Tongue (tissue), 2 donors: ENCODE data around the gene ZNF579. TPM values are rescaled to one million over a fixed set of nuclear protein-coding genes. Genes with fewer than 3 reads are reported as not detected.

Experiments used
- DNase-seq: peaks from one replicate; pipeline ENCODE4 v3.0.0-alpha.2; 2015
- total RNA-seq: library from RNA; depleted of rRNA; stranded (reverse); fragments of >200 nt; gene quantifications from one replicate; pipeline ENCODE4 v1.2.3, GENCODE V29; 2014

Gene ZNF579
- total RNA-seq, 1 donor from 2014 or later, result 4.1 TPM

DNA sequence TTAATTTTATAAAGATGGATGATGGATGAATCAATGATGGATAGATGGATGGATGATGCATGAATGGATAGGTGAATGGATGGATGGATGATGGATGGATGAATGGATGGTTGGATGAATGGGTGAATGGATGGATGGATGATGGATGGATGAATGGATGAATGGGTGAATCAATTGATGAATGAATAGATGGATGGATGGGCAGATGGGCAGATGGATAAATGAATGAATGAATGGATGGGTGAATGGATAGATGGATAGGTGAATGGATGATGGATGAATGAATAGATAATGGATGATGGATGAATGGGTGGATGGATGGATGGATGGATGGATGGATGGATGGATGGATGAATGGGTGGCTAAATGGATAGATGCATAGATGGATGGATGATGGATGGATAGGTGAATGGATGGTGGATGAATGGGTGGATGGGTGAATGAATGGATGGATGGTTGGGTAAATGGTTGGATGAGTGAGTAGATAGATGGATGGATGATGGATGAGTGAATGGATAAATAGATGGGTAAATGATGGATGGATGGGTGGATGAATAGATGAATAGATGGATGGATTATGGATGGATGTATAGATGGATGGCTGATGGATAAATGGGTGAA is 12.8 kb downstream of the ZNF579 start:
- DNase-seq, result no peak

DNA sequence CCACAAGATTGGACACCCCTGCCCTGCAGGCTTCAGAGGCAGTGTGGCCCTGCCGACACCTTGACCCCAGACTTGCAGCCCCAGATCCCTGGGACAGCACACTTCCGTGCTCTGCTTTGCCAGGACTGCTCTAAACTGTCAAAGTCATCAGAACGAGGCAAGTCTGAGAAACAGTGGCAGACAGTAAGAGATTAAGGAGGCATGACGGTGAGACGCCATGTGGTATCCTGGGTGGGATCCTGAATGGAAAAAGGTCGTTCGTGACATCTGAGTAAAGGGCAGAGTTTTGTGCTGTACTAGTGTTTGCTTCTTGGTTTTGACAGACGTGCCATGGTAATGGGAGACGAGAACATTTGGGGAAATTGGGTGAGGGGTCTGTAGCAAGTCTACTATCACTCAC is 13.8 kb downstream of the ZNF579 start:
- DNase-seq, result no peak

DNA sequence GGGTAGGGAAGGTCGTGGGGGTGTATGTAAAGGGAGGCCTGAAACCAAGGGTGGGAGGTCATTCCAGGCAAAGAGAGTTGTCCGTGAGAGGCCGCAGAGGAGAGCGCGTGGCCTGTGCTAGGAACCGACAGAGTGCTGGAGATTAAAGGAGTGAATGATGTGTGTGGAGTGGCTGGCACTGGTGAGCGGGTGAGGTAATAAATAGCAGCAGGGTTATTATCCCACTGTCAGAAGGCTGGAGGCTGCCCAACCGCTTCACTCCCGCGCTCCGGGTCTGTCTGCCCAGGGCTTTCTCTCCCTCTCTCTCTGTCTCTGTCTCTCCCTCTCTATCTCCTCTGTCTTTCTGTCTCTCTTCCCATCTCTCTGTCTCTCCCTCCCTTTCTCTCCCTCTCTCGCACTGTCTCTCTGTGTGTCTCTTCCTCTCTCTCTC is 17.4 kb downstream of the ZNF579 start:
- DNase-seq, result peak; percentile 70

DNA sequence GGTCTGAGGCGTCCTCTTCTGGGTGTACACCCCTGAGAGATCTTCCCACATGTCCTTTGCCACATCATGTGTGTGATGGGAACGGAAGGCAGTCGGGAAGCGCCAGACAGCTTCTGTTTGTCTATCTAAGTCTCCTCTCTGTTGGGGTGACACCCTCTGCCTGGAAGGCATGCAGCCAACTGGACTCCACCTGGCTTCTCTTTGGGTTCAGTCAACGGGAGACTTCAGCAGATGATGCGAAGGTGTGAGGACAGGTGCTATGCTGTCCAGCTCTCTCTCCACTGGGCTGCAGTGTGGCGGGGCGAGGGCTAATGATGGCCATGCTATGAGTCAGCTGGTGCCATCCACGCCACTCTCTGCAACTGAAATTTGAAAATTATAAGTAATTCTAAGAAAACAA is 21.0 kb downstream of the ZNF579 start:
- no peak for DNase-seq

DNA sequence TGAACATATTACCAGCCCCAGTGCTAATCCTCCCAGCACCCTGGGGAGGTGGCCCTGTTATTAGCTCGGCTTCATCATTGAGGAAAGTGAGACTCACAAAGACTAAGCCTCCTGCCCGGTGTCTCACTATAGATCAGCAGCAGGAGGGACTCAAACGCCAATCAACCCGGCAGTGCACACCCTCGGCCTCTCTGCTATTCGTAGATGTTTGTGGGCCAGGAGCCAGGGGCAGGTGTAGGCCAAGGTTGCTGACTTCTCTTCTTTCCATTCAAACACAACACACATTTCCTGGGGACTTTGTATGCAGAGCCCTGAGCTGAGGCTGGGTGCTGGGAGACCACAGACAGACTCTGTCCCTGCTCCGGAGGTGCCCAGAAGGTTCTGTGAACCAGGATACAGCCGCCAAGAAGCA is 25.9 kb downstream of the ZNF579 start:
- DNase-seq, result no peak

DNA sequence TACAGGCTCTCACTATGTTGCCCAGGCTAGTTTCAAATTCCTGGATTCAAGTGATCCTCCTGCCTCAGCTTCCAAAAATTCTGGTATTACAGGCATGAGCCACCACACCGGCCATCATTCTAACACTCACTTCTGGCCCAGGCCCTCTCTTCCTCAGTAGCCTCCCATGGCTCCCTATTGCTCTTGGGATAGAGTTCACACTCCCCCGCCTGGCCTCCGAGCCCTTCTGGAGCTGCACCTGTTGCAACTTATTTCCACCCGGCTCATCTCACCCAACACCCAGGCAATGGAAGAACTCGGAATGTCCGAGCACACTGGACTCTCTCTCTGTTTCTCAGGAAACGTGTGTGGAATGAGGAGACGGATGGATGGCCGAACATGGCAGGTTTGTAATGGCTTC is 26.3 kb downstream of the ZNF579 start:
- peak; percentile 31 for DNase-seq

DNA sequence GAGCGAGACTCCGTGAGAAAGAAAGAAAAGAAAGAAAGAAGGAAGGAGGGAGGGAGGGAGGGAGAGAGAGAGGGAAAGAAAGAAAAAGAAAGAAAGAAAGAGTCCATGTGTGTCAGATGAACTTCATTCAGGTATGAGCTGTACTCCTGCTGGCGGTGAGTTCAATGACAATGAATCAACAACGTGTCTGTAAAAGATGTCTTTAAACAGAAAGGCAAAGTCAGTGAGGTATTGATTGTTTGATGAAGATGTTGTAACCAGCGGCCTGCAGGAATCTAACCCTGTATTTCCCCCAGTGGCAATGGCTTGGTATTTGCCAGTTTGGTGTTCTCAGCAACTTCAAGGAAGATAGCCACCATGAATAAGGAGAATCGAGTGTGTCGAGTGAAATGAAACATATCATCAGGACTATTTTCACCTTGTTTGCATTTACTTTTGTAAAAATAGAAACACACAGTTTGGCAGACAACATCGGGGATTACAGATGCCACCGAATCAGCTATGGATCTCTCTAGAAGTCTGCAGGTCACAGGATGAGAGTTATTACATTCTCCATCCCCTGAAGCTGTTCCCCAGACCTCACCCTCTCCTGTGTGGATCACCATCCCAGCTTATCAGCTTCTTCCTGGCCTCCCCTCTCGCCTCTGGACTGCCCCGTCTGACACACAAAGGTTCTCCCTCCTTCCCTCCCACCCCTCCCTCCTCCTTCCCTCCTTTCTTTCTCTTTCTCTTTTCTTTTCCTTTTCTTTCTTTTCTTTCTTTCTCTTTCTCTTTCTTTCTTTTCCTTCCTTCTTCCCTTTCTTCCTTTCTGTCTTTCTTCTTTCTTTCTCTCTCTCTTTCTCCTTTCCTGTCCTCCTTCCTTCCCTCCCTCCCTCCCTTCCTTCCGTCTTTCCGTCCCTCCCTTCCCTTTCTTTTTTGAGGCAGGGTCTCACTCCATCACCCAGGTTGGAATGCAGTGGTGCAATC is 27.1 kb downstream of the ZNF579 start:
- DNase-seq, result no peak

DNA sequence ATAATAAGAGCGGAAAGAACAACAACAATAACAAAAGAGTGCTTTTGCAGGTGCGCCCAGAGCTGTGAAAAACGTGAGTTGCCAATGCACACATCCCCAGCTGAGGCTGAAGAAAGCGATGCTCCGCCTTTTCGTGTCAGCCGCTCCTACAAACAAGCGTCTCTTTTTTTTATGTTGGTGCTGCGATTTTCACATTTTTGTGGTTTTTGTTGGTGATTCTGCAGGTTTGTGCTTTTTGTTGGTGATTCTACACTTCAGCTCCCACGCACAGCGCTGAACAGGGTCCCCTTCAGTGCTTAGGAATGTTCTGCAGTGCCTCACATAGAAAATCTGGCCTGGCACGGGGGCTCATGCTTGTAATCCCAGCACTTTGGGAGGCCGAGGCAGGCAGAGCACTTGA is 28.0 kb downstream of the ZNF579 start:
- DNase-seq, result no peak

DNA sequence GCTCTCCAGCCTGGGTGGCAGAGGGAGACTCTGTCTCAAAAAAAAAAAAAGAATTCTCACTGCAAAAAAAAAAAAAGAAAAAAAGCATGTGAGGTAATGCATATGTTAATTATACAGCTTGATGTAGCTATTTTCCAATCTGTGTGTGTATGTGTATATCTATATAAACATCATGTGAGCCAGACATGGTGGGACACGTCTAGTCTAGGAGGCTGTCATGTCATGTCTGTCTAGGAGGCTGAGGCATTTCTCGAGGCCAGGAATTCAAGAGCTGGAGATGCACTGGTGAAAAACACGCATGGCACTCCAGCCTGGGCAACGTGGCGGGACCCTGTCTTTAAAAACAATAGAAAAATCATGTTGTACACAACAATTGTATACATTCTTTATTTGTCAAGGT is 28.4 kb downstream of the ZNF579 start:
- DNase-seq, result no peak

DNA sequence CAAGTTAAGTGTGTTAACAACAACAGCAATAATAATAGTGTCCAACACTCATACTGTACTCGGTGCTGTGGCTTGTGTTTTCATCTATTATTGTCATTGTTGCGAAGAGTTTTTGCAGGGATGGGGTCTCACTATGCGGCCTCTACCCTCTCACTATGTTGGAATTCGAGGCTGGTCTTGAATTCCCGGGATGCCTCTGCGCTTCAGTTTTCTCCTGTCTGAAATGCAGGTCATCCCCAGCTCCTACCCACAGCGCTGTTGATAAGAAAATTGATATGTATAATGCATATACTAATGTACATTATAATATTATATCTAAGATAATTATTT is 30.4 kb downstream of the ZNF579 start:
- DNase-seq, result no peak

DNA sequence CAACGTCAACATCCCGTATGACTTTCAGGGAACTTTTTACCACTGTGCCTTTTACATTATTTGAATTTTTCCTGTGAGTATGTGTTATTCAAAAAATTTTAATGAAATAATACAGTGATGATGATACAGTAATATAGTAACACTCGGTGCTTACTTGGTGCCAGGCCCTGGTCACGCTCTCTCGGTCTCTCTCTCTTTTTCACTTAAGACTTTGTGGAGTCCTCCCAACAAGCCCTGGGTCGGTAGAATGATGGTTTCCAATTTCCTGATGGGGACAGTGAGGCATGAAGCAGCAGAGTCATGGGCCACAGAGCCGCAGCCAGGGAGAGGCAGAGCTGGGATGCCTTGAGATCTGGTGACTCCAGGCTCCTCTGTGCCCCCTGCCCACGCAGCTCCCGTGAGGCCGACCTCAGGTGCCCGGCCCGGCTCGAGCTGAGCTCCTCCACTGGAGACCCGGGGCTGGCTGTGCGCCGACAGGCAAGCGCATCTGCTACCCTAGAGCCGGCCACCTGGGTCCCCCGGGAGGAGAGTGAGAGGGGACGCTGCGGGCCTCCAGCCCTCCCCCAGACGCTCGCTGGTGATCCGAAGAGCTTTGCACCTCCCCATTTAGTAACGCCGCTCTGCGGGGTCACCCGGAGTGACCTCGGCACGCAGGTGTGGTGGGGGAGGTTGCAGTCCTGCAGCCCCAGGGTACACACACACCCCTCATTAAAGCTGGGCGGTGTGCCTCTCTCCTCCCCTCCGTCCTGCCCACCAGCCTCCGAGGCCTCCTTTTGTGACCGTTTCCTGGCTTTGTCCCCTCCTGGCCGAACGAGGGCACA is 30.9 kb downstream of the ZNF579 start:
- DNase-seq, result peak; percentile 63

DNA sequence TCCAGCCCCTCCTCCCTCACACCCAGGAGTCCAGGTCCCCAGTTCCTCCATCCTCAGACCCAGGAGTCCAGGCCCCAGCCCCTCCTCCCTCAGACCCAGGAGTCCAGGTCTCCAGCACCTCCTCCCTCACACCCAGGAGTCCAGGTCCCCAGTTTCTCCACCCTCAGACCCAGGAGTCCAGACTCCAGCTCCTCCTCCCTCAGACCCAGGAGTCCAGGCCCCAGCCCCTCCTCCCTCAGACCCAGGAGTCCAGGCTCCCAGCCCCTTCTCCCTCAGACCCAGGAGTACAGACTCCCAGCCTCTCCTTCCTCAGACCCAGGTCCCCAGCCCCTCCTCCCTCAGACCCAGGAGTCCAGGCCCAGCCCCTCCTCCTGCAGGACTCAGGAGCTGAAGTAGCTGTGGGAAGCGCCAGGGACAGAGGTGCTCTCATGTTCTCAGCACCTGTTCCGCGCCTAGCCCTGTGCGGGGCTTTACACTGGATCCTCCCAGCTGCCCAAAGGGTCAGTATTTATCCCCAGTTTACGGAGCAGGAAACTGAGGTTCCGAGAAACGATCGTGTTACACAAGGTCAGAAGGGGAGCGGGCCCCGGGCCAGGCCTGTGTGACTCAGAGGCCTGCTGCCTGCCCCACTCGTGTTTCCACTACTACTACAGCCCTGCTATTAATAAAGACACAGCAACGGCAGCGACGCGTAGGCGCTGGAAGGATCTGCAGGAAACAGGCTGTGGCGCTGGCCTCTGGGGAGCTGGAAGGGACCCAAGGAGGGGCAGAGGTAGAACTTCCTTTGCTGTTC is 33.6 kb downstream of the ZNF579 start:
- peak; percentile 40 for DNase-seq

DNA sequence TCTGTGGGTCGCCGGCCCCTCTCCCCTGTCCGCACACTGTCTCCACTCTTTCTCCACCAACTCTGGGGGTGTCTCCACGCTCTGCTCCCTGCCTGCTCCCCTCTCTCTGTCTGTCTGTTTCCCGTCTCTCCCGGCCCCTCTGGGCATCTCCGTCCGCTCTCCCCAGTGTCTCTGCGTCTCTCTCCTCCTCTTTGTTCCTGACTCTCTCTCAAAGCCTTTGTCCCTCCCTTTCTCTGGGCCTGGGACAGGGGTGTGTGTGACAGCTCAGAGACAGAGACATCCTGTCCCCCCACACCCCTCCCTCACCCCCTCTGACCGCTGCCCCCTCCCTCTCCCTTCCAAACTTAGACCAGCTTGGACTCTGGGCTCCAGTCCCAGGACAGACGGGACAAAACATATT is 34.6 kb downstream of the ZNF579 start:
- no peak for DNase-seq

DNA sequence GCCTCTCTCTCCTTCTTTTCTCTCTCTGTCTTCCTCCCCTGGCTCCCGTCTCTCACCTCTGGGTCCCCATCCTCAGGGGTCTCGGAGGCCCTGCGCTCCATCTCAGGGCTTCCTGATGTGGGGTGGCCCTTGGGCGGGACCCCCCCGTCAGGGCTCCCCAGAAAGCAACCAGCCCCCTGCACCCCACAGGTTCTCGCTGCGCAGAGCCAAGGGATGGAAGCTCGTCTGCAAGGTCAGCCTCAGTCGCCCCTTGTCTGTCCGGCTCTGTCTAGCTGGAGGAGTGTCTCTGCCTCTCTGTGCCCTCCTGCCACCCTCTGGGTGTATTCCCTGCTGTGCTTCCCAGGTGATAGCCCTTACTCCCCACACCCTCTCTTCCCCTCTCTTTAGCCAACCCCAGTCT is 35.2 kb downstream of the ZNF579 start, which contains the start of gene SBK3:
SBK3 (minus strand) TSS at position 101 of the 400 bp plus-strand sequence; CDS start at position 101, 0 bp downstream.
- no peak for DNase-seq

DNA sequence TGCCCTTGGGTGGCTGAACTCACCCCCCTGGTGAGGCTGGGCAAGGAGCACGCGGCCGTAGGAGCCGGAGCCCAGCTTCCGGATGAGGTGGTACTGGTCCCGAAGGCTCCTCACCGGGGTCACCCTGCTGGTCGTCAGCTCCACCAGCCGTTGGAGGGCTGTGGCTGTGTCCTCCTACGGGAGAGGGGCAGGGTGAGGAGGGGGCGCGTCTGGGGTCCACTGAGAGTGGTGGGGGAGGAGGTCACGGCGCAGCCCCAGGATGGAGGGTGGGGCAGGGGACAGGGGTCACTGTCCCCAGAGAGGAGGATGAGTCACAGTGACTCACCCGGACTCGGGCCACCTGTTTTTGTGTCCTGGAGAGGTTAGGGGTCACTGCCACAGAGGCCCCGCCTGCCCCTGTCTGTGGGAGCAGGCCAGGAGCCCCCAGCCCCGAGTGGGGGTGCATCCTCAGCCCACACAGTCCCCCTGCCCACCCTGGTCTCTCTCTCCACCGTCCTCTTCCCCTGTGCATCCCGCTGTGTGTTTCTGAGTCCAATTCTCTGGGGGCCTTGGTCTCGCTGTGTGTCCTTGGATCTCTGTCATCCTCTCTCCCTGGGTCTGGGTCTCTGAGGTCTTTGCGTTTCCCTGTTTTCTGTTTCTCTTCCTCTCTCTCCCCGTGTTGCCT is 35.7 kb downstream of the ZNF579 start:
- DNase-seq, result no peak

DNA sequence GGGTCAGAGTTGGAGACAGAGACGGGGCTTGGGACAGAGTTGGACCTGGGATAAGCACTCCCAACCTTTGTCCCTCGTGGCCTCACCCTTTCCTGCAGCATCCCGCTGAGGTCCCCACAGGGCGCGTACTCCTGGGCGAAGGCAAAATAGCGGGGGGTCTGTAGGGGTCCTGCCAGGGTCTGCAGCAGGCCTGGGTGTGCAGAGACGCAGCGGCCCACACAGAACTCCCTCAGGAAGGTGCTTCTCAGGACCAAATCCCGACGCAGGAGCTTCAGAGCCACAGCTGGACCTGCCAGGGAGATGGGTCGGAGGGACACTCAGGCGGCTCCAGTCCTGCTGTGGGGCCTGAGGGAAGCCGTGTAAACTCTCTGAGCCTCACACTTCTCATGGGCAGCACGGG is 36.6 kb downstream of the ZNF579 start:
- no peak for DNase-seq

DNA sequence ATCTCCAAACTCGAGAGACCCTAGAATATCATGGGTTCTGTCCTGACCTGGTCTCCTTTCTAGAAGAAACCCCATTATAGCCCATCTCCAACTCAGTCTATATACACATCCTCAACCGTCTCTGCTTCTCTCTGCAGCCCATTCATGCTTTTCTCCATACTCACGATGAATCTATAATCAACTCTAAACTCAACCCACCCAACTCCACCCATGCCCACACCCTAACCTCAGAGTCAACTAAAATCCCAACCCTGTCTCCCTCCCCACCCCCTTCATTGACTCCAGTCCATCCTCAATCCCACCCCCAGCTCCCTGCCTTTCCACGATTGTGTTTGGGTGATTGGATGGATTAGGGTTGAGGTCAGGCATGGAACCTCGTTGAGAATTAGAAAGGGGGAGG is 37.1 kb downstream of the ZNF579 start:
- no peak for DNase-seq

DNA sequence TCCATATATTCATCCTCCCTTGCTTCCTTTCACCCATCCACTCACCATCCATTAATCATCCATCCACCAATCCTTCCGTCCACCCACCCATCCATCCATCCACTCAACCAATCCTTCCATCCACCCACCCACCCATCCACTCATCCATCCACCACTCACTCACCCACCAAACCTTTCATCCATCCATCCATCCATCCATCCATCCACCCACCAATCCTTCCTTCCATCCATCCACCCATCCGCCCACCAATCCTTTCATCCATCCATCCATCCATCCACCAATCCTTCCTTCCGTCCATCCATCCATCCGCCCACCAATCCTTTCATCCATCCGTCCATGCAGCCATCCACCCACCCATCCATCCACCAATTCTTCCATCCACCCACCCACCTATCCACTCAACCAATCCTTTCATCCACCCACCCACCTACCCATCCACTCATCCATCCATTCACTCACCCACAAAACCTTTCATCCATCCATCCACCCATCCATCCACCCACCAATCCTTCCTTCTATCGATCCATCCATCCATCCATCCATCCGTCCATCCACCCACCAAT is 38.3 kb downstream of the ZNF579 start:
- DNase-seq, result no peak

DNA sequence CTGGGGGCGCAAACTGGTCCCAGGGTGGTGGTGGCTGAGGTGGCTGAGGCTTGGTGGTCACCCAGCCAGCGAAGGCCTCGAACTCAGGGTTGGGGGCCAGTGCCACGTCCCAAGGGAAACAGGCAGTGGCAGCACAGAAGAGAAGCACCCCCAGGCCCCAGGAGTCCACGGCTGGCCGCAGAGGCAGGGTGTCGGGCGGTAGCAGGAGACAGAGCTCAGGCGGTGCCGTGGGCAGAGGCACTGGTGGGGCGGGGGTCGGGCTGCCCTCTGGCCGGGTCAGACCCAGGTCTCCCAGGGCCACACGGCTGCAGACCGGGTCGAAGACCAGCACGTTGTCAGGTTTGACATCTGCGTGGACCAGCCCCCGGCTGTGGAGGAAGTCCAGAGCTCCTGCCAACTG is 39.6 kb downstream of the ZNF579 start:
- DNase-seq, result no peak

DNA sequence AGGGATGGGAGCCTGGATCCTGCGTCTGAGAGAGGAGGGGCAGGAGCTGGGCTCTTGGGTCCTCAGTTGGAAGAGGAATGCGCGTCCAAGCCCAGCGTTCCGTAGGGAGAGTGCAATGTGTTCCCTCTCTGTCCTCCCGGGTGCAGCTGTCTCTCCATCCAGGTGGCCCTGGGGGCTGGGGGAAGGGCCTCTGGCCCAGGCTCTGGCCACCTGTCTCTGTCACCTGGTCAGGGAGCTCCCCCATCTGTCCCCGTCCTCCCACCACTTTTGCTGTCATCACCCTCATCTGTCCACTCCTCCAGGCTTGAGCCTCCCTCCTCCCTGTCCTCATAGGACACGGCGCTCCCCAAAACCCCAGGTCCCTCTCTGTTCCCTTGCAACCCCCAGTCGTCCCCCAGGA is 40.0 kb downstream of the ZNF579 start:
- DNase-seq, result peak; percentile 81
